Neutrophil (primary cell): ENCODE data around the gene ELP1.
A peak's percentile ranks its signal among the peaks of the same experiment; 100 is the strongest.
"Not testable (repeated sequence)": the region's sequence is repeated elsewhere in the genome, so short reads cannot be mapped to it uniquely, and the experiment has no call there.

Experiments used
- H3K27ac ChIP-seq: fragments of 200-600 bp; sonication (generic); 2 replicates; pipeline ENCODE4 v1.5.1; 2016; ENCODE audit warnings: mild to moderate bottlenecking, moderate library complexity
- H3K27me3 ChIP-seq: fragments of 200-600 bp; sonication (generic); 2 replicates; pipeline ENCODE4 v1.6.0; 2016; ENCODE audit warnings: mild to moderate bottlenecking
- H3K36me3 ChIP-seq: fragments of 200-600 bp; sonication (generic); 2 replicates; pipeline ENCODE4 v1.5.1; 2017
- H3K4me1 ChIP-seq, 2 experiments: fragments of 200-600 bp in 1 of 2; sonication (generic) in 1 of 2; 1 replicate in 1 of 2; 2 replicates in 1 of 2; pipeline versions ENCODE4 v1.5.1 to v1.6.1; 2013 to 2016; ENCODE audit warnings: low read depth in 1 of 2, low read length in 1 of 2, mild to moderate bottlenecking in 1 of 2, moderate library complexity in 1 of 2; ENCODE audit not compliant: control insufficient read depth in 1 of 2, insufficient read depth in 1 of 2
- H3K4me3 ChIP-seq, 2 experiments: fragments of 200-600 bp in 1 of 2; sonication (generic) in 1 of 2; 1 replicate in 1 of 2; 2 replicates in 1 of 2; pipeline ENCODE4 v1.5.1; 2013 to 2016; ENCODE audit warnings: low read depth in 1 of 2, low read length in 1 of 2, mild to moderate bottlenecking in 1 of 2, moderate library complexity in 1 of 2
- H3K9me3 ChIP-seq: fragments of 200-600 bp; sonication (generic); 2 replicates; pipeline ENCODE4 v1.5.1; 2016
- TF ChIP-seq, protein P1 (sequence below): fragments of 200-600 bp; sonication (generic); IDR thresholded peaks from 2 replicates; pipeline ENCODE4 v1.5.1; 2016; ENCODE audit warnings: antibody characterized with exemption

The ELP1 gene

DNA sequence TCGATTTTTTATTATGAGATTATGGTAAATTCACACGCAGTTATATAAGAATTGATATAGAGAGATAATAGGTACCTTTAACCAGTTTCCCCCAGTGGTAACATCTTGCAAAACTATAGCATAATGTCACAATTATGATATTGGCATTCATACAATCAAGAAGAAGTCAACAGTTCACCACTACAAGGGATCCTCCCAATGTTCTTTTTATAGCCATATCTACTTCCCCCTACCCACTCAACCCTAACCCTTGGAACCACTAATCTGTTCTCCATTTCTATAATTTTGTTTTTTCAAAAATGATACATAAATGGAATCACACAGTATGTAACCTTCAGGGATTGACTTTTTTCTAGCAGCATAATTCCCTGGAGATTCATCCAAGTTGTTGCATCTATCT, 88.0 kb downstream of the ELP1 start:
- Histone ChIP-seq H3K36me3 (no peaks in the 10 kb centered on the region), H3K27ac (no peak overlapping the region), H3K27me3 (no peaks in the 10 kb centered on the region), H3K9me3 (no peaks in the 10 kb centered on the region), H3K4me1 (peaks cover 5 to 6% of the 10 kb centered on the region in 2 experiments), H3K4me3 (no peak overlapping the region)
- TF ChIP-seq, protein P1, sequence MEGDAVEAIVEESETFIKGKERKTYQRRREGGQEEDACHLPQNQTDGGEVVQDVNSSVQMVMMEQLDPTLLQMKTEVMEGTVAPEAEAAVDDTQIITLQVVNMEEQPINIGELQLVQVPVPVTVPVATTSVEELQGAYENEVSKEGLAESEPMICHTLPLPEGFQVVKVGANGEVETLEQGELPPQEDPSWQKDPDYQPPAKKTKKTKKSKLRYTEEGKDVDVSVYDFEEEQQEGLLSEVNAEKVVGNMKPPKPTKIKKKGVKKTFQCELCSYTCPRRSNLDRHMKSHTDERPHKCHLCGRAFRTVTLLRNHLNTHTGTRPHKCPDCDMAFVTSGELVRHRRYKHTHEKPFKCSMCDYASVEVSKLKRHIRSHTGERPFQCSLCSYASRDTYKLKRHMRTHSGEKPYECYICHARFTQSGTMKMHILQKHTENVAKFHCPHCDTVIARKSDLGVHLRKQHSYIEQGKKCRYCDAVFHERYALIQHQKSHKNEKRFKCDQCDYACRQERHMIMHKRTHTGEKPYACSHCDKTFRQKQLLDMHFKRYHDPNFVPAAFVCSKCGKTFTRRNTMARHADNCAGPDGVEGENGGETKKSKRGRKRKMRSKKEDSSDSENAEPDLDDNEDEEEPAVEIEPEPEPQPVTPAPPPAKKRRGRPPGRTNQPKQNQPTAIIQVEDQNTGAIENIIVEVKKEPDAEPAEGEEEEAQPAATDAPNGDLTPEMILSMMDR, result no peak

DNA sequence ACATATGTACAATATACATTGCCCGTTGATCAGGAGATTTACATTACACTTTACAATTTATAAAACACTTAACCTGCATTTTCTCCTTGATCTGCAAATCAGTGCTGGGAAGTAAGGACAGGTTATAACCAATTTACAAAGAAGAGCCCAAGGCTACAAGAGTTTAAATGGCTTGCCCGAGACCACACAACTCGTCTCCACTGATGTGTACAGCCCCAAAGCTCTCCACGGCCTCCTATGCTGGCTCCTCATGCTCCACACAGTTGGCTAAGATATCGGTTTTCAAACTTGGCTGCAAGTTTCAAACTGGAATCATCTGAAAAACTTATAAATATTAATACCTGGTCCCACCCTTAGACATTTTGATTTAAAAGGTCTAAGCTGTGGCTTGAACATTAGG, 88.4 kb downstream of the ELP1 start:
- Histone ChIP-seq H3K36me3 (no peaks in the 10 kb centered on the region), H3K9me3 (no peaks in the 10 kb centered on the region), H3K4me3 (no peak overlapping the region), H3K4me1 (peaks cover 5 to 6% of the 10 kb centered on the region in 2 experiments), H3K27ac (no peak overlapping the region), H3K27me3 (no peaks in the 10 kb centered on the region)
- TF ChIP-seq, protein P1, result no peak

DNA sequence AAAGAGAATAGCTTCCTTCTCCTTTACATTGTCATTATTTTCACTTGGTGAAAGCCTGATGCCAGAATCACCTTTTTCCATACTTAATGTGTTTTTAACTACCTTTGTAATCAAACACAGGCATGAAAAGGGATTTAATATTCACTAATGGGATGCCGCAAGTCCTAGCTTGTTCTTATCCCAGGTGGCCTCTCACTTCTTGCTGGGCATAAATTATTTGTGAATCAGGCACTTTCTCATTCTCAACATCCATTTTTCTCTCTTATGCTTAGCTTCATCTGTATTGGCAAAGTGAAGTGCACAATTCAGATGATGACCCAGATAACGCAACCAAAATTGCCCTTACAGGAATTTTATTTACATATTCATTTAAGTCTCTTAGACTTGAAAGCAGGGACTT, 89.1 kb downstream of the ELP1 start:
- H3K9me3 ChIP-seq, result no peaks in the 10 kb centered on the region
- no peak overlapping the region for H3K27ac ChIP-seq
- no peak overlapping the region for H3K4me3 ChIP-seq
- no peaks in the 10 kb centered on the region for H3K27me3 ChIP-seq
- TF ChIP-seq, protein P1, result no peak
- no peaks in the 10 kb centered on the region for H3K36me3 ChIP-seq
- peaks cover 5 to 6% of the 10 kb centered on the region in 2 experiments for H3K4me1 ChIP-seq

DNA sequence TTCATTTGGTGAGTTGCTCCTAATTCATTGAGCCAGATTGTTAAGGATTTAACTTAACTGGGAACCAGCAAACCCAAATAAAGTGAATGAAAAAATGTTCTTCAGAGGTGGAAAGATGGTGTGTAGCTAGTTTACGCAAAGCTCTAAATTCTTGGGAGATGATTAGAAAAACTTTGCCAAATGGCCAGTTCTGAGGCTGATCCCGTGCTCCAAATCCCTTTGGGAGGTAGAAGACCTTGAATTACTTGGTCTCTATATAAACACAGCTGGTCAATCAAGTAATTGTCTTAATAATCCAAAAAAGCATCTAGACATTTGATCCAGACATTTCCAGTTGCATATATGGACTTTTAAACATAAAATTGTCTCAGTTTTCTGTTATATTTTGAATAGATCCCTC, 89.5 kb downstream of the ELP1 start:
- TF ChIP-seq, protein P1, result no peak
- no peak overlapping the region for H3K27ac ChIP-seq
- H3K4me1 ChIP-seq, result peaks cover 5 to 6% of the 10 kb centered on the region in 2 experiments
- no peaks in the 10 kb centered on the region for H3K9me3 ChIP-seq
- no peaks in the 10 kb centered on the region for H3K27me3 ChIP-seq
- H3K36me3 ChIP-seq, result no peaks in the 10 kb centered on the region
- no peak overlapping the region for H3K4me3 ChIP-seq

DNA sequence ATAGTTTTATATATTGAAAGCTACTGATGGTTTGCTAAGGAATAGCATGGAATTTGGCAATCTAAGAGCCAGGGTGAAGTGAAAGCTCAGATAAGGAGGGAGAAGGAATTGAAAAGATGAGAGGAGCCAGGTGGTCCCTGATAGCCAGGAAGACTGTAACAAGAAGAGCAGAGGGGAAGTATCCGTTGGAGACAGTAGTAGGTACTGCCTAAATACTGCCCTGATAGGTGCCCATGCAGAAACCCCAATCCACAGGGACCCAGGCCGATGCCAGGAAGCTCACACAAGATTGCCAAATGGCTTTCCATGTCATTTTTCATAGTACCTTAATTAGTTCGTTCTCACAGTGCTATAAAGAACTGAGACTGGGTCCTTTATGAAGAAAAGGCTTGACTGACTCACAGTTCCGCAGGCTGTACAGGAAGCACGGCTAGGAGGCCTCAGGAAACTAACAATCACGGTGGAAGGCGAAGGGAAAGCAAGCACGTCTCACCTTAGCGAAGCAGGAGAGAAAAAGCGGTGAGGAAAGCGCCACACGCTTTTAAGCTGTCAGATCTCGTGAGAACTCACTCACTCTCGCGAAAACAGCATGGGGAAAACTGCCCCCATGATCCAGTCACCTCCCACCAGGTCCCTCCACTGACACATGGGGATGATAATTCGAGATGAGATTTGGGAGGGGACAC, 91.2 kb downstream of the ELP1 start:
- Histone ChIP-seq H3K27me3 (no peaks in the 10 kb centered on the region), H3K36me3 (no peaks in the 10 kb centered on the region), H3K27ac (no peak overlapping the region), H3K4me1 (peaks cover 5 to 6% of the 10 kb centered on the region in 2 experiments), H3K4me3 (peak overlapping the region in 1 of 2 experiments; percentile 15), H3K9me3 (no peaks in the 10 kb centered on the region)
- TF ChIP-seq, protein P1, result no peak

DNA sequence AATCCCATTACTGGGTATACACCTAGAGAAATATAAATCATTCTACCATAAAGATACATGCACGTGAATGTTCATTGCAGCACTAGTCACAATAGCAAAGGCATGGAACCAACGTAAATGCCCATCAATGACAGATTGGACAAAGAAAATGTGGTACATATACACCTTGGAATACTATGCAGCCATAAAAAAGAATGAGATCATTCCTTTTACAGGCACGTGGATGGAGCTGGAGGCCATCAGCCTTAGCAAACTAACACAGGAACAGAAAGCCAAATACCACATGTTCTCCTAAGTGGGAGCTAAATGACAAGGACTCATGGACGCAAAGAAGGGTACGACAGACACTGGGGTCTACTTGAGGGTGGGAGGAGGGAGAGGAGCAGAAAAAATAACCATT, 94.4 kb downstream of the ELP1 start:
- H3K4me1 ChIP-seq, H3K4me3 ChIP-seq, H3K27ac ChIP-seq, H3K27me3 ChIP-seq, H3K36me3 ChIP-seq, H3K9me3 ChIP-seq: not testable (repeated sequence)
